GM21723 (cell line): ENCODE results near the gene EXOC6B.

Source experiments
- ATAC-seq: cut with Tn5 transposase; IDR thresholded peaks from one replicate; pipeline ENCODE4 v1.9.1; 2021; ENCODE audit warnings: mild to moderate bottlenecking, moderate library complexity; ENCODE audit not compliant: unreplicated experiment

Gene EXOC6B

DNA sequence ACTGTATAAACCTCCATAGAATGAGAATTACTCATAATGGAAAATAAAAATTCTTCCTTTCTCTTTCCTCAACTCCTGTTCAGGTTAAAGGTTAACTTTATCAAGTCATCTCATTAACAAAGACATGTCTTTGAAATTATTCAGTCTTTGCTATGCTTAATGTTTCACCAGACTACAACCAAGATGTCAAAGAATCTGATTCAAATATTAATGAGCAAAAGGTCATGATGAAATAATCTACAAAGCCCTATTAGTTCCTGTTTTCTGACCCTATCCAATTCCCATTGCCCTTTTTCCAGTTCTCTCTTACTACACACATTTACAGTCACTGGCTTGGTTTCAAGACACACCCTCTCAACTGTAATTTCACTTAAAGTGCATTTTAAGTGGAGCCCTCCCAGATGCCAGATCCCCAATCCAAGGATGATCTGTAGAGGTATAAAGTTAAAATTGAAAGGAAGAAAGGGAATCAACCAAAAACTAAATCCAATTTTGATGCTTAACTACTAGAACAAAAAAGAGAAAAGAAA lies 431.2 kb downstream of the EXOC6B start:
- ATAC-seq, result no peak

- ATAC-seq, result no peak
Measured at GRCh38 chr2:72389447-72389846, 436.4 kb downstream of the EXOC6B start.

- ATAC-seq, result no peak
Measured at GRCh38 chr2:72388263-72388662, 437.6 kb downstream of the EXOC6B start.

DNA sequence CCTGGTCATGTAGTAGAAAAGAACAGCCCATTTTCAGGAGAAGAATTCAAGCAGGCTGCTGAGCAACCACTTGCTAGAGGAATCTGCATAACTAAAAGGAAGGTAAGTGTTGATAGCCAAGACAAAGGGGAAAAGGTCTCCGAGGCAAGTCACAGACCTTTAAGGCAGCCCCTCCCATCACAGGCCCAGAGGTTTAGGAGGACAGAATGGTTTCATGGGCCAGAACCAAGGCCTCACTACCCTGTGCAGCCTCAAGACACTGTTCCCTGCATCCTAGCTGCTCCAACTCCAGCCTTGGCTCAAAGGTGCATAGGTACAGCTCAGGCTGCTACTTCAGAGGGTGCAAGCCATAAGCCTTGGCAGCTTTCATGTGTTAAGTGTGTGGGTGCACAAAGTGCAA lies 439.5 kb downstream of the EXOC6B start:
- no peak for ATAC-seq

GRCh38 chr2:72378753-72379348 lies 447.0 kb downstream of the EXOC6B start:
- no peak for ATAC-seq

DNA sequence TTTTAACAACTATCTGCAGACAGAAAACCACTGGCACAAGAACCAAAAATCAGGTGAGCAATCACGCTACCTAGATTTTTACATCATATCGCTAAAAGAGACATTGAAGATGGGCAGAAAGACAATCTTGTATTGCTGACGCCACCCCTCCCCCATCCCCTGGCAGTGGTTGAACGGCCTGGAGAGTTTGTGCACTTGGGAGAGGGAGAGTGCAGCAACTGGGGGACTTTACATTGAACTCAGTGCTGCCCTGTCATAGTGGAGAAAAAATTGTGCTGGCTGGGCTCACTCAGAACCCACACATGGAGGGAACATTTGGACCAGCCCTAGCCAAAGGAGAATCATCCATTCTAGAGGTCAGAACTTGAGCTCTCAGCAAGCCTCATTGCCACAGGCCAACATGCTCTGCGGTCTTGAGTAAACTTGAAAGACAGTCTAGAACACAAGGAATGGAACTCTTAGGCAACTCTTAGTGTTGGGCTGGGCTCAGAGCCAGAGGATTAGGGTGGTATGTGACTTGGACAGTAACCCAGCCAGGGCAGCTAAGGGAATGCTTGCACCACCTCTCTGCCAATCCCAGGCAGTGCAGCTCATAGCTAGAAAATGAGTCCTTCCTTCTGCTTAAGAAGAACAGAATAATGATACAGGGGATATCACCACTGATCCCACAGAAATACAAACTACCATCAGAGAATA lies 458.2 kb downstream of the EXOC6B start:
- ATAC-seq, result no peak

- ATAC-seq, result no peak
Measured at GRCh38 chr2:72363406-72363805, 462.4 kb downstream of the EXOC6B start.

- ATAC-seq, result no peak
Measured at GRCh38 chr2:72362733-72363132, 463.1 kb downstream of the EXOC6B start.

GRCh38 chr2:72361521-72361920 lies 464.3 kb downstream of the EXOC6B start:
- ATAC-seq, result no peak

DNA sequence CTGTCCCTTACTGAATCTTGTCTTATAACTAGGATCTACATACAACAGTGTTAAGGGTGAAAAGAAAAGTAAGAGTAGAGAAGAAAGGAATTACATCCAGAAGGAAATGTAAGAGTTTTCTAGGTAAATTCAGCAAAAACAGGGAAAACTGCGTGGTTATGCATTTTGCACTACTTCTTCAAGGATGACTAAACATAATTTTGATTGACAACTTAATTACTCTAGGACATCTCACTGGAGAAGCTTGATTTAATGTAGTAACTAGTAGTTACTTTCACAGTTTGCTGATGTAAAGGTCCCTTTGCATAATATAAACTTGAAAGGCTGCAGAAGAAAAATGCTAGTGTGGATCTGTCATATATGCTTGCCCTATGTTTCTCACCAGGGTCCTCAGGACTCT lies 464.8 kb downstream of the EXOC6B start:
- no peak for ATAC-seq

DNA sequence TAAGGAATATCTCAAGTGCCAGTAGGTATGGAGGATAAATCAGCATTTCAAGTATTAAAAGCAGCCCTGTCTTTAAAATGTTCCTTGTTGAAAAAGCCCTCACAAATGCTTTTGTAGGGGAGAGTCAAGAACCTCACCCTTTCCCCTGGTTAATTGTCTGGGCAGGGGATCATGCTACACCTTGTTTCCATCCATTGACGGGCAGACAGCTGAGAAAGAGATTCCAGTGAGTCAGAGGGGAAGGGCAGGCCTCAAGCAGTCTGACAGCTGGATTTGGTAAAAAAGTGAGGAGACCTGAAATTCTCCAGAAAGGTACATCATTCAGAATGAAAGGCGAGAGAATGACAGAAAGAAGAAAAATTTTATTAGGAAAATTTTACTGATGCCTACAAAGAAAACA lies 475.0 kb downstream of the EXOC6B start:
- no peak for ATAC-seq

- no peak for ATAC-seq
Measured at GRCh38 chr2:72349016-72349415, 476.8 kb downstream of the EXOC6B start.

- ATAC-seq, result no peak
Measured at GRCh38 chr2:72347081-72347480, 478.8 kb downstream of the EXOC6B start.

DNA sequence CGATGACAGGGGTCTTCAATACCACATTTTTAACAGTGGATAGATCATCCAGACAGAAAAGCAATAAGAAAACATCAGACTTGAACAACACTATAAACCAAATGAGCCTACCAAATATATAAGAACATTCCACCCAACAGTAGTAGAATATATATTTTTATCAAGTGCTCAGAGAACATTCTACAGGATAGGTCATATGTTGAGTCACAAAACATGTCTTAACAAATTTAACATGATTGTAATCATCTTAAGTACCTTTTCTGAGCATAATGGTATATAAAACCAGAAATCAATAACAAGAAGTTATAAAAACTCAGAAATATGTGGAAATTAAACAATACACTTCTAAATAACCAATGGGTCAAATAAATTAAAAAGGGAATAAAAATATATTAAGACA lies 484.2 kb downstream of the EXOC6B start:
- ATAC-seq, result no peak

- no peak for ATAC-seq
Measured at GRCh38 chr2:72340665-72341064, 485.2 kb downstream of the EXOC6B start.

- ATAC-seq, result no peak
Measured at GRCh38 chr2:72338076-72338475, 487.8 kb downstream of the EXOC6B start.

DNA sequence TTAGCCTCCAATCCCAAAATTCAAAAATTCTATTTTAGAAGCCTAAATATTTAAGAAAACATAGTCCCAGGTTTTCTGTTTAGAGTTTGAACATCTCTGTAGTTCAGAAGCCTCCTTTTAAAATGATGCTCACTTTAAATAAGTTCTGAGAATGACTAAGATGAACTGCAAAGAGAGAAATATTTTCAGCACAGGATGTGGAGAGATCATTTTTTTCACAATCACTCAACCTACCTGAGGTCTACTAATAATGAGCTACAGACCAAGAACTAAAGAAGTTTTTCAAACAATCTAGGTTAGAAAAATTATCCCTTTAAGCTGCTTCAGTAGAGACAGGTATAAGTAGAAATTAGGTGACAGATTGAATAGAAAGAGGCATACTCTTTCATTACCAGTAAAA lies 493.1 kb downstream of the EXOC6B start:
- ATAC-seq, result no peak

DNA sequence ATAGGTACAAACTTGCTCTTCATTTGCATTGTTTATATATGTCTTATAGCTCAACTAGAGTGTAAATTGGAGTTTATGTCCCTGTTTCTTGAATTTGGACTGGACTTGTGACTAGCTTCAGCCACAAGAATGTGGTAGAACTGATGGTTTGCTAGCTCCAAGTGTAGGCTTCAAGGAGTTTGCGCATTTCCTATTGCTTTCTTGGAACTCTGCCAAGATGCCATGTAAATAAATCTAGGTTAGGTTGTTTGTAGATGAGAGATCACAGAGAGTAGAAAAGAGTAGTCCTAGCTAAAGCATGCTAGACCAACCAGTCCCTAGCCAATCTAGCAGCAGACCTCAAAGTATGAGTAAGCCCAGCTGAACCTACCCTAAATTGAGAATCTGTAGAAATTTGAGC lies 495.2 kb downstream of the EXOC6B start:
- ATAC-seq, result no peak

DNA sequence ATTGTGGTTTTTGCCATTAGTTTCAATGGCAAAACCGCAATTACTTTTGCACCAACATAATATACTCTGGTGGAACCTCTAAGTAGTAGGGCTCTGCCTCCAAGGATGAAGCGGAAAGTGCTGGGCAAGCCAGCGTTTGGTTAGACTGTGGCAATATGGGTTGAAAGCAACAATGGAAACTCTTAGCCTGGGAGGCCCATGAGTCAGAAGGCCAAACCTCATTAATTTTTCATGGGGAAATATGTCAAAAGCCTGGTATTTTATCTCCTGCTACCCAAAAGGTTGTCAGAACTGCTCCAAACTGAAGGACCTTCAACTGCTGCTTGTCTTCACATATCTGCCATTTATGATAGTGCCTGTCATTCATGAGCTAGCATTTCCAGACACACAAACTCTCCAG lies 499.1 kb downstream of the EXOC6B start:
- ATAC-seq, result no peak

DNA sequence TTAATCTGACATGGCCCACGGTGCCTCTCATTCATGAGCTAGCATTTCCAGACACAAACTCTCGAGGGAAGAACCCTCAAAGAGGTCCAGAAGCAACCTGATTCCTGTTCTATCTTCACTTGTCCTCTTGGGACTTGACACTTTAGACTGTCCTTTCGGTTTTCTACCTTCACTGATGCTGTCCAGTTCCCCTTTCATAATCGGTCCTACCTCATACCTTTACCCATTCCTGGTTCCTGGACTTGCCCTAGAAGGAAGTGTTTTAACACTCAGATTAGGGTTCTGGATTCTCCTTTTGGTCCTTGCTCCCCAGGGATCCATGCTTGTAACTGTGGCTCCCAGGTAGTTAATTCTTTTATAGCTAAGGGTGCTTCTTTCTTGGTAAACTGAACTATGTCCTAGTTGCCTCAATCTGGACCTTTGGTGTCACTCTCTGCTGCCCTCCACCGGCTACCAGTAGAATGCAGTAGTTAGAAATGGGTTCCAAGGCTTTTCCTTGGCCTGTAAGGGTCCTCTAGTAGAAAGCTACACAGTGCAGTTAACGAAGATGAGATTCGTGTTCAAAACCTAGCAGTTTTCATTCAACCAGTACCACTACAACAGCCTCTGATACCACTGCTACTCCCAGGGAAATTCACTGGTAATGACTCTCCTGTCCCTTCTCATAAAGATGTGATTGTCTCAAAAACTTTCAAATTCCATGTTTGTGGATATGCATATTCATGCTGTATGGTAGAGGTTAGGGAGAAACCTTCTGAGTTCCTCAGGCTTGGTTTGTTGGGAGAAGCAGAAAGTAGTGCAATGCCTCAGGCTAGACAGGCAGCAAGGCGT lies 500.0 kb downstream of the EXOC6B start:
- no peak for ATAC-seq

DNA sequence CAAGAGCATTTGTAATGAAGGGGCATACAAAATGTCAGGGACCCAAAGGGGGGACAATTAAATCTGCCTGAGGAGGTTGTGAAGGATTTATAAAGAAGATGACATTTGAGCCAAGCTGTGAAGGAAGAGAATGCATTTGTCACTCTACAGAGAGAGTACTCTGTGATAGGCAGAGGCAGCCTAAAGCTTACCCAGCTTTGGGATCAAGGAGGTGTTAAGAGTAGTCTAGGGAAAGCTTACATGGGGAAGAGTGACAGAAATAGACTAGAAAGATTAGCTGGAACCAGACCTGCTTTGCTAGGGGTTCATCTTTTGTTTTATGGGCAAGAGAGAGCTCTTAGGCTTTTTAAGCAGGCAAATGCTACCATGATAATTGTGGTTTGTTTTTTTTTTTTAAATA lies 509.1 kb downstream of the EXOC6B start:
- ATAC-seq, result no peak

DNA sequence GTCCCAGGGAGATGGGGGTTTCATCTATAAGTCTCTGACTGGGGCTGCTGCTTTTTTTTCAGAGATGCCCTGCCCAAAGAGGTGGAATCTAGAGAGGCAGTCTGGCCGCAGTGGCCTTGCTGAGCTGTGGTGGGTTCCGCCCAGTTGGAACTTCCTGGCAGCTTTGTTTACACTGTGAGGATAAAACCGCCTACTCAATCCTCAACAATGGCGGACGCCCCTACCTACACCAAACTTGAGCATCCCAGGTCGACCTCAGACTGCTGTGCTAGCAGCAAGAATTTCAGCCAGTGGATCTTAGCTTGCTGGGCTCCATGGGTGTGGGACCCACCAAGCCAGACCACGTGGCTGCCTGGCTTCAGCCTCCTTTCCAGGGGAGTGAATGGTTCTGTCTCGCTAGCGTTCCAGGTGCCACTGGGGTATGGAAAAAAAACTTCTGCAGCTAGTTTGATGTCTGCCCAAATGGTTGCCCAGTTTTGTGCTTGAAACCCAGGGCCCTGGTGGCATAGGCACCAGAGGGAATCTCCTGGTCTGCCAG lies 525.6 kb downstream of the EXOC6B start:
- no peak for ATAC-seq
